GM15510 (cell line): ENCODE results near the gene BCAR3.

Experiments
- POLR2A ChIP-seq: IDR thresholded peaks from 3 replicates; pipeline ENCODE4 v1.6.1; 2011; ENCODE audit warnings: borderline replicate concordance; ENCODE audit not compliant: insufficient read length; ENCODE audit errors: extremely low read depth

Gene BCAR3

DNA sequence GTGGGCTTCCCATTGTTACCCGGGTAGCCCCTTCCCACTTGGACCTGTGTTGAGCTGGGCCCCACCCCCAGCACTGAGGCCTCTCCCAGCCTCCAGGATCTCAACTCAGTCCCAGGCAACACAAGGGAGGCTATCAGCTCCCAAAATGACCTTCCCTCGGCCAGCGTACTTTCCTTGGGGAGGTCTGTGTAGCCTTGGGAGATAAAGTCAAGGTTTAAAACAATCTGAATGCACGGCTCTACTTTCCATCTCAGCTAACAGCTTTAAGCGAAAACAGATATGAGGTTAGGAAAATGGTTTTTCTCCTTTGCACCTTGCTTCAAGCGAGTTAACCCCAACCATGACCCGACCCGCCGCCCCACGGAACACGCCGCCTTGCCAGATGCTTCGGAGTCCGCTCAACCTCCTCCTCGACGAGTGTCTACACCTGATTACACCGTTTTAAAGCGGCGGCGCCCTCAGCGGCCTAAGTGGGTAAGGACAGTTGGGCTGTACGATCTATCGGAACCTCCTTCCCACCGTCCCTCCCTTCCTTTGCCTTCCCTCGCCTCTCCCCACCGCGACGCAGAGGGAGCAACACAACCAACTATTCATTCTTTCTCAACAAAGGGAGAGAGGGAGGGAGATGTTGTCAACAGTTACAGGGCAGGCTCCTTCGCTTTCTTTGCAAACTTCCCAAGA, 1.1 kb downstream of the BCAR3 start:
- no peak for TF ChIP-seq POLR2A

DNA sequence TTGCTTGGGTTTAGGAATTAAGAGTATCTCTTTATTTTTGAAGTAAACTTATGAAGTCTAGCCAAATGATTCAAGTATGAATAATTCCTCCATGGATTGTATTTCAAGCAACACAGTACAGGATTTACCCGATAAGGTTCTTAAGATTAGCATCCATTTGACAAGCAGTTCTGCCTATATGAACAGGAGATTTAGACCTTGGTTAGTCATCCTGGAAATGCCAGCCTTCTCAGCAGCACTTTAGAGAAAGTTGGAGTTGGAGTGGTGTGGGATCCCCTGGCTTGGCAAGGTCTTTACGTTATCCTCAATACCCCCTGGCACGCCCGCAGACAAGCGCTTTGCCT, 1.6 kb downstream of the BCAR3 start:
- no peak for TF ChIP-seq POLR2A

- TF ChIP-seq POLR2A: no peak
Measured at GRCh38 chr1:93679546-93679945, 2.1 kb downstream of the BCAR3 start.

GRCh38 chr1:93678946-93679480, 2.6 kb downstream of the BCAR3 start:
- TF ChIP-seq POLR2A: no peak

- no peak for TF ChIP-seq POLR2A
Measured at GRCh38 chr1:93678491-93678890, 3.1 kb downstream of the BCAR3 start.

- no peak for TF ChIP-seq POLR2A
Measured at GRCh38 chr1:93677729-93678128, 3.9 kb downstream of the BCAR3 start.

- TF ChIP-seq POLR2A: no peak
Measured at GRCh38 chr1:93676427-93676826, 5.2 kb downstream of the BCAR3 start.

DNA sequence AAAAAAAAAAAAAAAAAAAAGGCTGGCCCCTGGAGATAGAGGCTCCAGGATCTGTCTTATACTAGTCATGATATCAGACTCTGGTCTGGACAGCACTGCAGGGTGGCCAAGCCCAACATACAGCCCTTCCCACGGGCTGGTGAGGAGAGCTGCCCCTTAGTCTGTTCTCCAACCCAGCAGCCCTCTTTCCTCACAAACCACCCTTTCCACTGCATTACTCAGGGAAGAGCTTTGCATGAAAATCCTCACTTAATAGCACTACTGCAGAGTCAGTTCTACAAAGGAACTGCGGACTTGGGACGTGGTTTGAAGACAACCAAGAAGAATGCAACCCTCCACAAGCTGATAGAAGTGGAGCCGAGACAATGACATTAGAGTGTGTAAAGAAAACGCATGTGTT, 5.7 kb downstream of the BCAR3 start:
- TF ChIP-seq POLR2A: no peak

- TF ChIP-seq POLR2A: no peak
Measured at GRCh38 chr1:93675271-93675670, 6.4 kb downstream of the BCAR3 start.

DNA sequence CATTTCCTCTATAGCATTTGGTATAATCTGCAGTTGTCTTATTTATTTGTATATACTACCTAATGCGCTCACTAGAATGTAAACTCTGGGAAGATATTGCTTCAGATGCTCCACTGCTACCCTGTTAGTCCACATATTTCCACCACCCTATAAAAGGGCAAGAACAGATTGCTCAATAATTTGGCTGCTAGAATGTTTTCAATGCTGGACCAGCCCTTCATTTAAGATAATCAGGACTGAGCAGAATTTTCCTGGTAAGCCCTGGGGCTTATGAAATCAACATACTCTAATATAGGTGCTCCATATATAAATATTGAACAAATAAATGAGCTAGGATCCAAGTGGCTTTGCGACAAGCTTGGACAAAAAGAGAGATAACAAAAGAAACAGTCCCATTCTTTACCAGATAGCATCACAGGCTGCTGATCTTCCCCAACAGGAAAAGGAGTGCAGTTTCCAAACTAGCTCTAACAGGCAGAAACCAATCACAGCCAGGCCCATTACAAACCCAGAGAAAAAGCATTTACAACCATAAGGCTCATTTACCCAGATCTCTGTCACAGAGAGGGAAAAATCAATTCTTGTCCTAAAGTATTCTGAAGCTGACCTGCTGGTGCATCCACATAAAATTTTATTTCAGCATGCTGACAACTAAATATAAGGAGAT, 8.3 kb downstream of the BCAR3 start:
- no peak for TF ChIP-seq POLR2A

- no peak for TF ChIP-seq POLR2A
Measured at GRCh38 chr1:93672477-93673162, 9.0 kb downstream of the BCAR3 start.

GRCh38 chr1:93672069-93672468, 9.6 kb downstream of the BCAR3 start:
- no peak for TF ChIP-seq POLR2A

- no peak for TF ChIP-seq POLR2A
Measured at GRCh38 chr1:93671099-93671621, 10.5 kb downstream of the BCAR3 start.

GRCh38 chr1:93670141-93670540, 11.5 kb downstream of the BCAR3 start:
- no peak for TF ChIP-seq POLR2A

GRCh38 chr1:93669369-93669768, 12.3 kb downstream of the BCAR3 start:
- no peak for TF ChIP-seq POLR2A
